Stimulated activated CD4-positive, alpha-beta T cell treated with anti-CD3 and anti-CD28 coated beads, Interleukin-4, amount 100 ng/mL, for 24 hours (primary cell): ENCODE data around the gene ALDH1L1.

Experiments used
- DNase-seq: peaks from one replicate; pipeline ENCODE4 v3.0.0-alpha.2; 2020

ALDH1L1 gene

DNA sequence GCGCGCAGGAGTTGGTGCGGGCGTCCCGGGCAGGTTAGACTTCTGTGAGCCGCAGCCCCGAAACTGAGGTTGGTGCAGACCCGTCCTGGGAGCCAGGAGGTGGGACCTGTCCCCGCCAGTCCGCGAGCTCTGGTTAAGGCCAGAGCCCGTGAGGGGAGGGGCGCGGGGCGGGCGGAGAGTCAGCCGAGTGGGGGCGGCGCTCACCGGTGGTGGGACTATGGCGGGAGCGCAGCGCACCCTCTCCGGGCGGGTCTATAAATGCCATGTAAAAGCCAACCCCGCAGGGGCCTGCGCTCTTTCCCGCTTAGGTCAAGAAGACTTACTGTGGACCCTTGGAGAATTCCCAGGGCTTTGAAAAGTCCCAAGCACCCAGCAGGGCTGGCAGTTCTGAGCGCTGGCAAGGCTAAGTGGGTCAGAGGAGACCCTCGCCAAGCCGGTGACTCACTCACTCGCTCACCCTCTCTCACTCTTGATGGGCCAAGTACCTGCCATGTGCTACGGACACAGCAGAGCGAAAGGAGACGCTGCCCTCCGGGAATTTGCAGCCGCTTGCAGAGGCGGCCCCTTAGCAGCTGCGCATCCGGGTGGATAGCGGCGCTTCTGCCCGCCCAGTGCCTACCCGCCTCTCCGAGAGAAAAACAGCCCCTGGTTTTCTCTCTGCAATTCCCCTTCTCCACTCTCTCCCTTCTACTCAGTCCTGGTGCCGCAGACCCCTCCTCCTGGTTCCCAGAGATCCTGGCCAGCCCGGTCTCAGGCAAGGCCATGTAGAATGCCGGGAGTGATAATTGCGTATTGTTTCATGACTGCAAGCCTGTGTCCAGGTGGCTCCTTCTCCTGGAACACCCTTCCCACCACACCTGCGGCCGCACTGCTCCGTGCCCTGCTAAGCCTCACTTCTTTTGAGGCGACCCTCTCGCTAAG lies at the start of gene ALDH1L1:
ALDH1L1 (minus strand) TSS at position 110 of the 921 bp plus-strand sequence. CDS start 19,607 bp downstream, outside the sequence.
- no peak for DNase-seq

GRCh38 chr3:126226374-126226773 lies 46.0 kb upstream of the ALDH1L1 start:
- no peak for DNase-seq

DNA sequence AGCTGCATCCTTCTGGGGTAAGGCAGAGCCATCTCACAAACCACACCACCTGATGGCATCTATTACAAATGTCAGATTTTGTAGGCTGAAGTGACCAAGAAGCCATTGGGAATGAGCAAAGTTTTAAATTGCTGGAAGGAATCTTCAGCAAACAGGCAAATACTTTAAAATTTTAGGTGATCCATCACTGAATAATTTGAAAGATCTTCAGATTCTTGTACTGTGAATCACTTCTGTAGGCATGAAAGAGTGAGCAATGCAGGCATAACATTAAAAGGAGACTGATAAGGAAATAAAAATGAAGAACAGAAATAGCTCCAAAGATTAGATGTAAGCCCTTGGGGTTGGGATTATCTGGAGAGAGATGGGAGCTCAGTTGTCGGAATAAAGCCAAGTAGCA lies 36.0 kb upstream of the ALDH1L1 start:
- no peak for DNase-seq

DNA sequence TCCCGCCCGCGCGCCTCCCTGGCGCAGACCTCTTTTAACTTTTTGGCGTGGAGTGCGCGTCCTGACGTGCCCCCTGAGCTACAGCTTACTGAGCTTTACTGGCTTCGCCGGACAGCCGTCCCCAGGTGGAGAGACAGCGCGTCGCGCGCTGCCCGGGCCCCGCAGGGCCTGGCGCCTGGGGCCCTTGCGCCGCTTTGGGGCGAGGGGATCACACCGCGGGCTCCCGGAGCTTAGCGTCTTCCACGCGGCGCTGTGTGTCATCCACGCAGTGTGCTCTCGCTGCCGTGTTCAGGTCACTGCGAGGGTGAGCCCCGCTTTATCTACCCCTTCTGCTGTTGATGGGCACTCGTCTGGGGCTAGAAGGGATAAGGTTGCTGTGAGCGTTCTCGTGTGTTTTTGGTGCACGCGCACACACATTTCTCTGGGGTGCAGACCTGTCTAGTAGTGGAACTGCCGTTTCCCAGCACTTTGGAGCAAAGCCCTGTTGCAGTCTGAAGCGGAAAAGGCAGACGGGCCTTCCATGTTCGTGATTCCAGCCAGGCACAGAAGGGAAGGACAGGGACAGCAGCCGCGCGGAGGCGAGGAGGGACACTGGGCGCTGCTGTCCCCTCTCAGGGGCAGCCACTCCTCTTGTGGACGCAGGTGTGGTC lies 33.1 kb upstream of the ALDH1L1 start:
- DNase-seq: no peak

GRCh38 chr3:126212620-126213378 lies 32.4 kb upstream of the ALDH1L1 start:
- DNase-seq: no peak

GRCh38 chr3:126212250-126212619 lies 31.8 kb upstream of the ALDH1L1 start:
- DNase-seq: no peak

GRCh38 chr3:126211569-126211968 lies 31.2 kb upstream of the ALDH1L1 start:
- DNase-seq: no peak

- DNase-seq: no peak
Observed at GRCh38 chr3:126210606-126211005, 30.2 kb upstream of the ALDH1L1 start.

DNA sequence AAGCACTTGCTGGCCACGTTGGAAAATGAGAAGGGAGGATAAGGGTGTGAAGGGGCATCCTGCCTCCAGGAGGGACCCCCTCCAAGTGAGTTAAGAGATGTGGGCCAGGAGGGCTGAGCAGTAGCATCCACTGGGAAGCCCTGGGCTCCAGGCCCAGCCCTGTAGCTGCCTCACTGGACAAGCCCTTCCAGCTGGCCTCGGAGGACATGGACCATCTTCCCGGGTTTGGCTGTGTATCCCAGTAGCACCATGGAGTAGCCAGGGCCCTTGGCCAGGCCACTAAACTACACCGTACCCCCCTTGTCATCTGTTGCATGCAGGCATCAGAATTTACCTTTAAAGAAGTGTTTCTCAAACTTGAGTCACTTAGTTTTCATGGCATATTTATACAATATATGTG lies 29.4 kb upstream of the ALDH1L1 start:
- no peak for DNase-seq

GRCh38 chr3:126208606-126209256 lies 28.3 kb upstream of the ALDH1L1 start:
- no peak for DNase-seq

DNA sequence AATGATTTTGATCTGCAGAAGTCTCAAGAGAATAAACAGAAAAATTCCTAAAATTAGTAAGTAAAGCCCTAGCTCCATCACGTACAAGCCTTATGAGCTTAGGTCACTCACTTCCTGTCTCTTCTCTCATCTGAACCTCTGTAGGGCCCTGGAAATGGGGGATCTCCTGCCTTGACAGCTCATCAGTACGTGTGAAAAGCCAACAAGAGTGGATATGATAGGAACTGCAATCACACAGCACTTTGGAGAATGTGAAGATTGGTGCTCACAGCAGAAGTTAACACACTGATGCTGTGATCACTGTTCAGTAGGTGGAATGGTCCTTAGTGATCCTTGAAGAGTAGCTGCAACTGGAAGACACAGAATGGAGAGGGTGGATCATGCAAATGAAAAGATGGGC lies 27.8 kb upstream of the ALDH1L1 start:
- DNase-seq: no peak

DNA sequence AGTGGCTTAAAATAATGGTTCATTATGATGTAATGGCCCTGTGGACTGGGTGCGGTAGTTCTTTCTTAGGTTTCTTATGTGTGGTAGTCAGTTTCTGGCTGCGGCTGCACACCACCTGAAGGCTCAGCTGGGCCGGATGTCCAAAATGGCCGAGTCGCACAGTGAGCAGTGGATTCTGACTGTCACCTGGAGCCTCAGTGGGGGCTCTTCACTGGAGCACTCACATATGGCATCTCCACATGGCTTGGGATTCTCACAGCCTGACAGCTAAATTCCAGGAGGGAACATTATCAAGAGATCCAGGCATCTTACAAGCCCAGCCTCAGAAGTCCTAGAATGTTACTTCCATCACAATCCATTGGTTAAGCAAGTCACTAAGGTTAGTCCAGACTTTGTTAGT lies 26.8 kb upstream of the ALDH1L1 start:
- DNase-seq: no peak

GRCh38 chr3:126205717-126206655 lies 25.6 kb upstream of the ALDH1L1 start:
- no peak for DNase-seq

DNA sequence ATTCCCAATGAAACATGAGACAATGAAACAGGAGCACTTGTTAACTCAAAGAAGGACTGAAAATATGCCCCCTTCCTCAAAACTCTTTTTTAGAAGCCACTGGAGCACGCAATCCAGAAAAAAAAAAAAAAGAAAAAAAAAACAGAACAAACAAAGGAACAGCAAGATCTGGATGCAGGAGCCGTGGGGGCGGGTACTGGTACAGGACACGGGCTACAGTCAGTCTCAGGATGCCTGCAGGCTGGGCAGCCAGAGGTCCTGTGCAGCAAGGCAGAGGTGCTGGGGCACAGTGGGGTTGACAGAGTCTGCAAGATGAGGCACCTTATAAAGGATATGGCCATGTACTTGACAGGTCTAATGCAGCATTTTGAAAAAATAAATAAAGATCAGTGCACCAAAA lies 22.3 kb upstream of the ALDH1L1 start:
- DNase-seq: no peak

GRCh38 chr3:126202276-126202675 lies 21.9 kb upstream of the ALDH1L1 start:
- no peak for DNase-seq

DNA sequence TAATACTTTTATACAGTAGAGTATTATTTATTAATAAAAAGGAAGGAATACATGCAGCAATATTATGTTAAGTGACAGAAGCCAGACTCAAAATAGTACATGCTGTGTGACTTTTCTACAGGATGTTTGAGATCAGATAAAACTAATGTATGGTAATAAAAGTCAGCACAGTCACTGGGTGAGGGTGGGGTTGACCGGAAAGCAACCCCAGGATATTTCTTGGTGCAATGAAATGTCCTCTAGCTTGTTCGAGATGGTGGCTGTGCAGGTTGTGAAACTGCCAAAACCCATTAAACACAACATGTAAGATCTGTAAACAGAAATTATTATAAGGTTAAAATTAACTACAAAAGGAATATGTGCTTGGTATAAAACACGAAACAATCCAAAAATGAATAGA lies 20.8 kb upstream of the ALDH1L1 start:
- no peak for DNase-seq

GRCh38 chr3:126200534-126200933 lies 20.1 kb upstream of the ALDH1L1 start:
- no peak for DNase-seq

DNA sequence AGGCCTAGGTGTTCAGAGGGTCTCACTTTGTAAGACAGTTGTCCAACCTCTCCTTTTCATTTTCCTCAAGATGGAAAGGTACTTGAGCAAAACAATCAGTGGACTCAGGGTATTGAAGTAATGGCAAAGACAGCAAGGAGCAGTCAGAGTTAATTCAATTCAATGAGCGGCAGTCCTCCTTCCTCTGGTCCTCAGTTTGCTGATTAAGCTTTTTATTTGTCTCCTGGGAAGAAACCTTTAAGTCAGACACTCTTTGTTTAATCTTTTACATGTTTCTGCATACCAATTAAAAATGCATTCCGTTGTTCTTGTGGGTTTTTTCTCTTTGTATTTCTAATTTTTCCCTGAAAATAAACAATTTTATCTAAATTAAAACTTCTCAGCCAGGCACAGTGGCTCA lies 18.9 kb upstream of the ALDH1L1 start:
- no peak for DNase-seq

DNA sequence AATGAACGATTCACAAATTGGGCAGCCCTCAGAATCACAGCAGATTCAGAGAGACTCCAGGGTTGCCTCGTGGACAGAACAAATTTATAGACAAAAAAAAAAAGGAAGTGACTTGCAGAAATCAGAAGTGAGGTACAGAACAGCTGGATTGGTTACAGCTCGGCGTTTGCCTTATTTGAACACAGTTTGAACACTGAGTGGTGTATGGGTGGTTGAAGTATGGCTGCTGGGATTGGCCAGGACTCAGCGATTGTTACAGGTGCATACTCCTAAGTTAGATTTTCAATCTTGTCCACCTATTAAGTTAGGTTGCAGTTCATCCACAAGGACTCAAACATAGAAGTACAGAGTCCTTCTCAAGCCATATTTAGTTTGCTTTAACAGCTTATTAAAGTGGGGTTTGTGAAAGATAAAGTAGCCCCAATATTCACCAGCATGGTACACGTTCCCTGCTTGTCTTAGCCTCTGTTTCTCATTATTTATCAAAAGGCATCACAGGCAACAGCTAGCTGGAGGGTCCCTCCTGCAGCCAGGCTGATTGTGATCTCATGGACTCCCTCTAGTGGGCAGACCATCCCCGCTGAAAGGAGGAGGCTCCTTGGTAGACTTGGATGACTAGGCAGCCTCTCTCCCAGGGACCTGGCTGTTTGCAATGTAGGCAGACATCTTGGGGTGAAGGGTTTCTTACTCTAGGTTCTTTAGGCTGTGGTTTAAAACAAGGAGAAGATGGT lies 17.6 kb upstream of the ALDH1L1 start:
- peak; percentile 48 for DNase-seq

GRCh38 chr3:126197343-126197742 lies 17.0 kb upstream of the ALDH1L1 start:
- no peak for DNase-seq

GRCh38 chr3:126194713-126195305 lies 14.4 kb upstream of the ALDH1L1 start:
- DNase-seq: no peak
